HCT116 (cell line): Measurements from ENCODE around the gene ZCCHC10. TPM values are rescaled to one million over a fixed set of nuclear protein-coding genes. Genes with fewer than 3 reads are reported as not detected.

Experiments
- ATAC-seq: fragments of 200-7000 bp; cut with Tn5 transposase; 2 replicates; pipeline ENCODE4 v1.9.1; 2020; ENCODE audit warnings: mild to moderate bottlenecking, moderate library complexity
- BruUV-seq: library from RNA; stranded (reverse); fragments of 400-500 nt; replicated peaks from 2 replicates; lab custom pipeline; 2021; lab: Mats Ljungman, UMichigan
- CTCF ChIA-PET: fragments of 300-600 bp; sonication (Branson Sonifier 250); formaldehyde crosslinking; loops from one replicate; lab custom pipeline; 2021; ENCODE audit warnings: antibody characterized with exemption; lab: Charles Lee
- POLR2A ChIA-PET: fragments of 300-600, 350-600 bp; sonication (Branson Sonifier 250); formaldehyde crosslinking; loops from one replicate; lab custom pipeline; 2021; ENCODE audit warnings: antibody characterized with exemption; lab: Charles Lee
- RAD21 ChIA-PET, 2 experiments: fragments of 300-600 bp; sonication (Branson Sonifier 250); formaldehyde crosslinking; loops; one replicate each; lab custom pipeline; 2023; ENCODE audit warnings: low total read pairs in 2 of 2; ENCODE audit not compliant: uncharacterized antibody in 2 of 2, unreplicated experiment in 2 of 2, low non-redundant PET in 1 of 2; lab: Charles Lee
- DNase-seq: peaks from one replicate; pipeline ENCODE4 v3.0.0-alpha.2; 2010; ENCODE audit warnings: low read depth, low spot score
- H2AFZ ChIP-seq: fragments of 200-600 bp; shearing (Covaris generic), sonication (generic); 2 replicates; pipeline ENCODE4 v1.6.1; 2017; ENCODE audit warnings: low read depth, mixed run types, mixed read lengths, antibody characterized with exemption, low read length; ENCODE audit not compliant: poor library complexity, severe bottlenecking
- H3K27ac ChIP-seq: 2 replicates; pipeline ENCODE4 v1.5.1; 2012; ENCODE audit warnings: low read depth, low read length
- H3K27me3 ChIP-seq: fragments of 200-600 bp; sonication (generic); 2 replicates; pipeline ENCODE4 v1.6.1; 2016; ENCODE audit warnings: mixed run types, low read length, mixed read lengths; ENCODE audit not compliant: insufficient read depth
- H3K36me3 ChIP-seq, 2 experiments: fragments of 200-500 bp in 1 of 2; fragments of 200-600 bp in 1 of 2; sonication (Bioruptor generic) in 1 of 2; sonication (generic) in 1 of 2; 2 replicates each; pipeline versions ENCODE4 v1.5.1 to v1.6.1; 2014 to 2016; ENCODE audit warnings: low read length in 2 of 2, inconsistent platforms in 1 of 2, mixed read lengths in 1 of 2, mixed run types in 1 of 2; ENCODE audit not compliant: insufficient read depth in 2 of 2, control insufficient read depth in 1 of 2
- H3K4me1 ChIP-seq, 2 experiments: fragments of 200-600 bp in 1 of 2; sonication (generic) in 1 of 2; 2 replicates each; pipeline versions ENCODE4 v1.5.1 to v1.6.1; 2012 to 2017; ENCODE audit warnings: low read length in 2 of 2, inconsistent platforms in 1 of 2, mild to moderate bottlenecking in 1 of 2, mixed read lengths in 1 of 2, mixed run types in 1 of 2, moderate library complexity in 1 of 2; ENCODE audit not compliant: insufficient read depth in 2 of 2, control insufficient read depth in 1 of 2
- H3K4me2 ChIP-seq: fragments of 200-600 bp; sonication (generic); 2 replicates; pipeline ENCODE4 v1.6.1; 2017; ENCODE audit warnings: mixed run types, low read length, mixed read lengths
- H3K4me3 ChIP-seq, 2 experiments: fragments of 200-600 bp in 1 of 2; sonication (generic) in 1 of 2; replicated peaks in 1 of 2; 2 replicates each; pipeline ENCODE4 v1.5.1; 2011 to 2016; ENCODE audit warnings: low read length in 2 of 2, control low read depth in 1 of 2, low read depth in 1 of 2, mild to moderate bottlenecking in 1 of 2, mixed read lengths in 1 of 2, mixed run types in 1 of 2
- H3K79me2 ChIP-seq: fragments of 200-600 bp; sonication (generic); 2 replicates; pipeline ENCODE4 v1.6.1; 2017; ENCODE audit warnings: mild to moderate bottlenecking, mixed run types, low read length, moderate library complexity, mixed read lengths; ENCODE audit not compliant: insufficient read depth
- H3K9ac ChIP-seq: fragments of 200-600 bp; sonication (generic); 2 replicates; pipeline ENCODE4 v1.6.1; 2016; ENCODE audit warnings: low read length, mixed read lengths
- H3K9me2 ChIP-seq: fragments of 200-600 bp; sonication (generic), shearing (Covaris generic); 2 replicates; pipeline ENCODE4 v1.6.1; 2017; ENCODE audit warnings: mixed run types, mild to moderate bottlenecking, moderate library complexity; ENCODE audit not compliant: insufficient read depth
- H3K9me3 ChIP-seq, 2 experiments: fragments of 200-500 bp in 1 of 2; fragments of 200-600 bp in 1 of 2; sonication (Bioruptor generic) in 1 of 2; sonication (generic) in 1 of 2; 2 replicates each; pipeline ENCODE4 v1.6.1; 2014 to 2017; ENCODE audit warnings: low read length in 2 of 2, mixed read lengths in 2 of 2, inconsistent platforms in 1 of 2, low read depth in 1 of 2, mild to moderate bottlenecking in 1 of 2, mixed run types in 1 of 2, moderate library complexity in 1 of 2; ENCODE audit not compliant: control insufficient read depth in 1 of 2, insufficient read depth in 1 of 2
- H4K20me1 ChIP-seq: fragments of 200-600 bp; sonication (generic), shearing (Covaris generic); 2 replicates; pipeline ENCODE4 v1.6.1; 2017; ENCODE audit warnings: mixed run types, mild to moderate bottlenecking, moderate library complexity; ENCODE audit not compliant: insufficient read depth
- CBX3 ChIP-seq: IDR thresholded peaks from 2 replicates; pipeline ENCODE4 v1.6.1; 2012; ENCODE audit warnings: low read depth
- CTCF ChIP-seq, 3 experiments: fragments of 200-600 bp in 1 of 3; sonication (generic) in 1 of 3; IDR thresholded peaks in 2 of 3; conservative IDR thresholded peaks in 1 of 3; 2 replicates each; pipeline ENCODE4 v1.5.1; 2012 to 2017; ENCODE audit warnings: low read depth in 2 of 3, low read length in 2 of 3, antibody characterized with exemption in 1 of 3, borderline replicate concordance in 1 of 3, control low read depth in 1 of 3, mild to moderate bottlenecking in 1 of 3, mixed read lengths in 1 of 3, mixed run types in 1 of 3, moderate library complexity in 1 of 3; ENCODE audit not compliant: insufficient read depth in 1 of 3
- EGR1 ChIP-seq: IDR thresholded peaks from 2 replicates; pipeline ENCODE4 v1.6.1; 2012; ENCODE audit warnings: low read depth
- ELF1 ChIP-seq: IDR thresholded peaks from 2 replicates; pipeline ENCODE4 v1.6.1; 2012; ENCODE audit warnings: low read depth, borderline replicate concordance
- EZH2 ChIP-seq: fragments of 200-600 bp; sonication (generic); IDR thresholded peaks from 2 replicates; pipeline ENCODE4 v1.6.1; 2017; ENCODE audit warnings: antibody characterized with exemption, mixed run types
- EZH2phosphoT487 ChIP-seq: fragments of 200-600 bp; IDR thresholded peaks from 2 replicates; pipeline ENCODE4 v1.6.1; 2018; ENCODE audit warnings: antibody characterized with exemption, borderline replicate concordance
- MAX ChIP-seq: IDR thresholded peaks from 2 replicates; pipeline ENCODE4 v1.6.1; 2012
- POLR2A ChIP-seq: IDR thresholded peaks from 2 replicates; pipeline ENCODE4 v1.7.0; 2011; ENCODE audit warnings: borderline replicate concordance; ENCODE audit not compliant: insufficient read depth, insufficient read length; ENCODE audit errors: extremely low read depth
- POLR2AphosphoS5 ChIP-seq: IDR thresholded peaks from 2 replicates; pipeline ENCODE4 v1.6.1; 2011; ENCODE audit warnings: mild to moderate bottlenecking, low read depth, low read length, moderate library complexity
- RAD21 ChIP-seq: IDR thresholded peaks from 2 replicates; pipeline ENCODE4 v1.6.1; 2012; ENCODE audit warnings: low read depth, mild to moderate bottlenecking
- REST ChIP-seq: IDR thresholded peaks from 2 replicates; pipeline ENCODE4 v1.6.1; 2012; ENCODE audit warnings: low read depth
- SIN3A ChIP-seq: IDR thresholded peaks from 2 replicates; pipeline ENCODE4 v1.6.1; 2012; ENCODE audit warnings: low read depth
- SP1 ChIP-seq: IDR thresholded peaks from 2 replicates; pipeline ENCODE4 v1.6.1; 2012; ENCODE audit warnings: low read depth
- SRF ChIP-seq: IDR thresholded peaks from 2 replicates; pipeline ENCODE4 v1.6.1; 2012; ENCODE audit warnings: low read depth
- TCF7L2 ChIP-seq: IDR thresholded peaks from 2 replicates; pipeline ENCODE4 v1.7.0; 2011; ENCODE audit warnings: borderline replicate concordance, inconsistent platforms; ENCODE audit not compliant: insufficient read depth, insufficient read length; ENCODE audit errors: extremely low read depth
- YY1 ChIP-seq: IDR thresholded peaks from 2 replicates; pipeline ENCODE4 v1.6.1; 2011; ENCODE audit warnings: low read length, low read depth, moderate library complexity, mild to moderate bottlenecking; ENCODE audit not compliant: insufficient replicate concordance; ENCODE audit errors: extremely low read depth
- ZBTB33 ChIP-seq: IDR thresholded peaks from 2 replicates; pipeline ENCODE4 v1.6.1; 2011; ENCODE audit warnings: mild to moderate bottlenecking, low read length, moderate library complexity; ENCODE audit not compliant: insufficient replicate concordance; ENCODE audit errors: extremely low read depth
- ZFX ChIP-seq: fragments of 450-650 bp; IDR thresholded peaks from 2 replicates; pipeline ENCODE4 v1.6.1; 2017
- ZNF274 ChIP-seq: fragments of 200-500 bp; sonication (Bioruptor generic); IDR thresholded peaks from 2 replicates; pipeline ENCODE4 v1.6.1; 2014; ENCODE audit warnings: mild to moderate bottlenecking, low read depth, low read length, inconsistent platforms
- intact Hi-C: fragments of 100-400 bp; cut with micrococcal nuclease; formaldehyde crosslinking; loops from 2 replicates; pipeline ENCODE4 v1.10.0; 2022
- total RNA-seq: library from RNA; stranded (reverse); gene quantifications from one replicate; pipeline ENCODE4 v1.2.1, GENCODE V29; 2021; ENCODE audit not compliant: unreplicated experiment

The ZCCHC10 gene
- total RNA-seq, 1 experiment from 2014 or later: 19.2 TPM

- H4K20me1 ChIP-seq: no peaks in the 10 kb centered on the region
- H3K36me3 ChIP-seq: peaks cover 3% of the 10 kb centered on the region in 2 experiments; a peak in 1 of 4 replicates
- no peak overlapping the region for H2AFZ ChIP-seq
- H3K4me3 ChIP-seq: no peak overlapping the region
- ATAC-seq (no peak), DNase-seq (no peak)
- no peak overlapping the region for H3K4me2 ChIP-seq
- H3K9ac ChIP-seq: no peak overlapping the region
- H3K9me2 ChIP-seq: no peaks in the 10 kb centered on the region
- H3K4me1 ChIP-seq: no peaks in the 10 kb centered on the region
- intact Hi-C loops: no loop called here
- RAD21 ChIA-PET: no interaction called here
- POLR2A ChIA-PET: no interaction called here
- H3K9me3 ChIP-seq: no peaks in the 10 kb centered on the region
- no TSS peak for BruUV-seq
- TF ChIP-seq TCF7L2: no peak
- TF ChIP-seq EZH2: no peak
- TF ChIP-seq EZH2phosphoT487: no peak
- no peak for TF ChIP-seq CTCF (IDR thresholded peaks at IDR 0.05 in 2 of 3, conservative IDR thresholded peaks at IDR 0.05 in 1 of 3; ENCODE audit: borderline replicate concordance in 1 of 3, insufficient read depth in 1 of 3, low read depth in 2 of 3, low read length in 2 of 3)
- TF ChIP-seq EGR1: no peak
- TF ChIP-seq SIN3A: no peak
- TF ChIP-seq SRF: no peak
- no peak for TF ChIP-seq MAX
- no peak for TF ChIP-seq ELF1
- no peak for TF ChIP-seq SP1
- TF ChIP-seq ZFX: no peak
- no peak for TF ChIP-seq POLR2AphosphoS5
- TF ChIP-seq ZBTB33: no peak
- no peak for TF ChIP-seq CBX3
- no peak for TF ChIP-seq RAD21
- TF ChIP-seq POLR2A: no peak
- TF ChIP-seq REST: no peak
- TF ChIP-seq YY1: no peak
- TF ChIP-seq ZNF274: no peak
- CTCF ChIA-PET: no interaction called here
- no peaks in the 10 kb centered on the region for H3K27me3 ChIP-seq
- no peak overlapping the region for H3K27ac ChIP-seq
- H3K79me2 ChIP-seq: no peaks in the 10 kb centered on the region
Observed at GRCh38 chr5:132999246-132999645, 27.1 kb downstream of the ZCCHC10 start.
